Peyer's patch (tissue), 4 donors: ENCODE results near the gene GRIN2C.

Source experiments
- CTCF ChIP-seq, 6 experiments: fragments of 450-650 bp in 4 of 6; fragments of 200-600 bp in 2 of 6; sonication (generic) in 1 of 6; IDR thresholded peaks; one replicate each; pipeline ENCODE4 v1.5.1; 2017 to 2019; ENCODE audit warnings: antibody characterized with exemption in 6 of 6, mild to moderate bottlenecking in 3 of 6, moderate library complexity in 1 of 6
- POLR2A ChIP-seq, 2 donors: fragments of 450-650 bp; IDR thresholded peaks; one replicate each; pipeline ENCODE4 v1.5.1; 2017; ENCODE audit warnings: antibody characterized with exemption in 2 of 2, mild to moderate bottlenecking in 2 of 2, moderate library complexity in 2 of 2

- TF ChIP-seq POLR2A (IDR thresholded peaks at IDR 0.05): no peak
- TF ChIP-seq CTCF (IDR thresholded peaks at IDR 0.05): no peak
These were observed 37.2 kb downstream of the GRIN2C start for GRCh38 chr17:74822335-74822938.
